Mucosa of stomach (tissue), 1 donor: ENCODE results near the gene G3BP2.
"Not testable (repeated sequence)": the region's sequence is repeated elsewhere in the genome, so short reads cannot be mapped to it uniquely, and the experiment has no call there.

Source experiments
- H3K27me3 ChIP-seq: one replicate; pipeline ENCODE4 v1.7.0; 2013; ENCODE audit warnings: mild to moderate bottlenecking, low read length; ENCODE audit not compliant: control insufficient read depth, insufficient read depth
- H3K36me3 ChIP-seq: one replicate; pipeline ENCODE4 v1.7.0; 2013; ENCODE audit warnings: low read length; ENCODE audit not compliant: control insufficient read depth, insufficient read depth
- H3K4me1 ChIP-seq: one replicate; pipeline ENCODE4 v1.7.0; 2013; ENCODE audit warnings: mild to moderate bottlenecking, low read length; ENCODE audit not compliant: control insufficient read depth, insufficient read depth
- H3K4me3 ChIP-seq: one replicate; pipeline ENCODE4 v1.7.0; 2013; ENCODE audit warnings: low read length
- H3K9ac ChIP-seq: one replicate; pipeline ENCODE4 v1.7.0; 2013; ENCODE audit warnings: mild to moderate bottlenecking, low read length, moderate library complexity
- H3K9me3 ChIP-seq: one replicate; pipeline ENCODE4 v1.7.0; 2013; ENCODE audit warnings: mild to moderate bottlenecking, low read length, moderate library complexity; ENCODE audit not compliant: control insufficient read depth
- donor health status: Pancreatic carcinoma.

Gene G3BP2

DNA sequence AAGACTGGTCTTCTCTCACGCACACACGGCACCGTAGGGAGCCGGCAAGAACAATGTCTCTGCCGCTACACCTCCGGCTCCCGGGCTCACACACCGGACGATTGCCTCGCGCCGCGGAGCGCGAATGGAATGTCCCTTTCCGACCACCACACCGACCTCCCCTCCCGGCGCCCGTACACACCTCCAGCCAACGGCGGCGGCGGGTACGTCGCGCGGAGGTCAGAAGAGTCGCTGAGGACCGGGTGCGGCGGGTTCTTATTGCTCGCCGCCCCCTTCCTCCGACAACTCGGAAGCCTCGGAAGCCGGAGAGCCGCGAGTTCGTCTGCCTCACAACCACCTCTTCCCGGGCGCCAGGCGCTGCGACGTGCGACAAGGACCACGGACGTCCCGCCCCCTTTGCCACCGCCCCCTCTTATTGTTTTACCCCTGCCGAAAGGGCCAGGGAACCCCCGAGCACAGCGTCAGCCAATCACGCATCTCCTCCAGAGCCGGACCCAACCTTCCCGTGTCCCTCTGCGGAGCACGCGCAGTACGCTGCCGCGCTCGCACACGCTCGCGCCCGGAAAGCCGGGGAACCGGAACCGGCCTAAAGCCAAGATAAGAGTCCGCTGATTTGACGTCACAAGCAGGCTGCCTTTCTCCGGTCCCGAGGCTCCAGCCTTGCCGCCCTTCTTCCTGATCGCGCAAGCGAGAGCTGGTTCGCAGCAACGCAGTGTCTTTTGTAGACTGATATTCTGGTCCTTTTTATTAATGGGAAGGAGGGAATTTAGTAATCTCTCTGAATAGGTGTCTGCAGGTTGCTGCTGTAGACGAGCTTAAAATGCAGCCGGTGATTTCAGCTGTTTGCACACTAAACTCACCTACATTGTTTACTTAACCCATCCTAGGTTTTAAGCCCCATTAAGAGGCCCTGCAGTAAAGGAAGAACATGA, at the start of gene G3BP2:
G3BP2 (minus strand) TSS at position 385 of the 932 bp plus-strand sequence. CDS start 11,386 bp downstream, outside the sequence.
- Histone ChIP-seq H3K9ac (peak within 1 kb of the TSS; percentile 96), H3K27me3 (no peaks in the 10 kb centered on the region), H3K9me3 (no peaks in the 10 kb centered on the region), H3K4me1 (peaks cover 16% of the 10 kb centered on the region), H3K4me3 (peak within 1 kb of the TSS; percentile 91), H3K36me3 (no peaks in the 10 kb centered on the region)

DNA sequence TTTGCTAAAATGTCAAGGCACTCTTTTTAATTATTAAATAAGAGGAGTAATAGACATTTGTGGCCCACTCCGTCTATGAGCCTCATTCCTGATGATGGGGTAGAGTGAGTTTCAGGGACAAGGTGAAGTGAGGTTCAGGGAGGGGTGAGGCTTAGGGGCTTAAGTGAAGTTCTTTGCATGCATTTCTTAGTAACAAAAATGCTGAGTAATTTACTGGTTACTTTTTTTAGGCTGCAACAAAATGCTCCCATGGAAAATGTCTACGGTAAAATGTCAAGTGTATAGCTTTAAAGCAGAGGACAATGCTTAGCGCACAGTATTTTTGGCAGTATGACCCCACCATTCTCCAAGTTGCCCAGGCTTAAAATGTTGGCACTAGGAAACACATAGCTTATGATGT, 49.2 kb upstream of the G3BP2 start:
- Histone ChIP-seq H3K36me3 (no peaks in the 10 kb centered on the region), H3K27me3 (no peaks in the 10 kb centered on the region), H3K9me3 (no peaks in the 10 kb centered on the region), H3K4me1 (peaks cover 13% of the 10 kb centered on the region), H3K4me3 (no peak overlapping the region), H3K9ac (no peak overlapping the region)

GRCh38 chr4:75718529-75718928, 45.3 kb upstream of the G3BP2 start:
- H3K36me3 ChIP-seq: no peaks in the 10 kb centered on the region
- no peaks in the 10 kb centered on the region for H3K27me3 ChIP-seq
- peaks cover 12% of the 10 kb centered on the region for H3K4me1 ChIP-seq
- H3K9me3 ChIP-seq: no peaks in the 10 kb centered on the region
- no peak overlapping the region for H3K9ac ChIP-seq
- H3K4me3 ChIP-seq: no peak overlapping the region

GRCh38 chr4:75717408-75717807, 44.2 kb upstream of the G3BP2 start:
- Histone ChIP-seq H3K9ac (no peak overlapping the region), H3K36me3 (no peaks in the 10 kb centered on the region), H3K4me3 (no peak overlapping the region), H3K27me3 (no peaks in the 10 kb centered on the region), H3K9me3 (no peaks in the 10 kb centered on the region), H3K4me1 (peaks cover 5% of the 10 kb centered on the region)

DNA sequence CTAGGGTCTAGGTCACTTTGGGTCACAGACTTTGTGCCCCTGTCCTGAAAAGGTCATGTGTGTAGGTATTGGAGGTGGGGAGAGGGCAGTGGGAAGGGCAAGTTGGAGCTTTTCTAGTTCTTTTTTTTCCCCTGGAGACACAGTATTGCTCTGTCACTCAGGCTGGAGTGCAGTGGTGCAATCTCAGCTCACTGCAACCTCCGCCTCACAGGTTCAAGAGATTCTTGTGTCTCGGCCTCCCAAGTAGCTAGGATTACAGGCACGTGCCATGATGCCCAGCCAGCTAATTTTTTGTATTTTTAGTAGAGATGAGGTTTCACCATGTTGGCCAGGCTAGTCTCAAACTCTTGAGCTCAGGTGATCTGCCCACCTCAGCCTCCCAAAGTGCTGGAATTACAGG, 42.8 kb upstream of the G3BP2 start:
- H3K4me3 ChIP-seq, H3K4me1 ChIP-seq, H3K9me3 ChIP-seq, H3K36me3 ChIP-seq, H3K9ac ChIP-seq, H3K27me3 ChIP-seq: not testable (repeated sequence)

DNA sequence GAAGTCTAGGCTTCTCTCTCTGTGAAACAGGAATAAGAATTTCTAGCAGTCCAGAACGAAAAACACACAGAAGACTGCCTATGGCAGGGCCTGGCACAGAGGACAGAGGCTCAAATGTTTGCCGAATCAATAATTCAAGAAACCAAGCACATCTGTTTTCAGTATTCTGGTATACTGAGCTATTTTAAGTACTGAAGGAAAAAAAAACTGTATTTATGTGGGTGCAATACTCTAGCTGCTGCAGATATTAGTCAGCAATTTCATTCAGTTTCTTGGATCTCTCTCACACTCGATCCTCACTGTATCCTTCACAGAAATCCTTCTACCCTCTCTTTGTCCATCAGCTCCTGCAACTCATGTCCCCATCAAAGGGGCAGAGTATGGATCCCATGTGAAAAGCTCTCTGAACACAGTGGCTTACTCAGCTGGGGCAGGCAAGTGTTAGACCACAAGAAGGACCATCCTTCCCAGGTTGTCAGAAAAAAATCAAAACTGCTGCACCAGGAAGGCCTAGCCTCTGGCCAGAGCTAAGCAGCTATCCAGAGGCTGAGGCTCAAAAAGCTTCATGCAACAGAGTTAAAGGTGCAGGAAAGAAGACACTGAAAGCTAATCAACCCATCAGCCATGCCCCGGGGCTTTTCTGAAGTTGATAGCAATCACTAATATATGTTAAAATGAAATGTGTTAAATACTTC, 42.0 kb upstream of the G3BP2 start:
- Histone ChIP-seq H3K4me3 (no peak overlapping the region), H3K9me3 (no peaks in the 10 kb centered on the region), H3K9ac (no peak overlapping the region), H3K27me3 (no peaks in the 10 kb centered on the region), H3K36me3 (no peaks in the 10 kb centered on the region), H3K4me1 (peaks cover 5% of the 10 kb centered on the region)

DNA sequence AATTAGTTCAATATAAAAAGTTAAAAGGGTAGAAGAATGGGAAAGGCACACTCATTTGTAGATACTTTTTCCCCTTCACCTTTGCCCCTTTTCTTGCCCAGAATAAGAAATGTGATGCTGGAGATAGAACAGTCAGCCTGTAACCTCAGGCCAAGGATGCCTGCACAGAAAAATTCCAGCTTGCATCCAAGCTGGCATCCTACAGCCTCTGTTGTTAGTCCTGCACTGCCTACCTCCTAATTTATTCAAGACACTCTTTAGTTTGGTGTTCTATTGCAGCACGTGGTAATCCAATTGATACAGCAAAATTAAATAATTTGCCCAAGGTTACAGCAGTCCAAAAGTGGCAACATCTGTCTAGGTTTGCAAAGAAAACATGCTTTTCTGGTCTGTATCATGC, 41.5 kb upstream of the G3BP2 start:
- Histone ChIP-seq H3K9me3 (no peaks in the 10 kb centered on the region), H3K36me3 (no peaks in the 10 kb centered on the region), H3K4me3 (no peak overlapping the region), H3K4me1 (peaks cover 5% of the 10 kb centered on the region), H3K27me3 (no peaks in the 10 kb centered on the region), H3K9ac (no peak overlapping the region)

- Histone ChIP-seq H3K27me3 (no peaks in the 10 kb centered on the region), H3K9me3 (no peaks in the 10 kb centered on the region), H3K9ac (no peak overlapping the region), H3K36me3 (no peaks in the 10 kb centered on the region), H3K4me3 (no peak overlapping the region), H3K4me1 (peaks cover 5% of the 10 kb centered on the region)
Observed at GRCh38 chr4:75714011-75714410, 40.8 kb upstream of the G3BP2 start.

GRCh38 chr4:75710246-75710645, 37.0 kb upstream of the G3BP2 start:
- Histone ChIP-seq H3K9me3 (no peaks in the 10 kb centered on the region), H3K9ac (no peak overlapping the region), H3K4me3 (no peak overlapping the region), H3K27me3 (no peaks in the 10 kb centered on the region), H3K4me1 (peaks cover 5% of the 10 kb centered on the region), H3K36me3 (no peaks in the 10 kb centered on the region)

GRCh38 chr4:75708218-75708691, 35.0 kb upstream of the G3BP2 start:
- H3K27me3 ChIP-seq: no peaks in the 10 kb centered on the region
- H3K9ac ChIP-seq: no peak overlapping the region
- H3K4me3 ChIP-seq: no peak overlapping the region
- H3K36me3 ChIP-seq: no peaks in the 10 kb centered on the region
- no peaks in the 10 kb centered on the region for H3K9me3 ChIP-seq
- no peaks in the 10 kb centered on the region for H3K4me1 ChIP-seq

DNA sequence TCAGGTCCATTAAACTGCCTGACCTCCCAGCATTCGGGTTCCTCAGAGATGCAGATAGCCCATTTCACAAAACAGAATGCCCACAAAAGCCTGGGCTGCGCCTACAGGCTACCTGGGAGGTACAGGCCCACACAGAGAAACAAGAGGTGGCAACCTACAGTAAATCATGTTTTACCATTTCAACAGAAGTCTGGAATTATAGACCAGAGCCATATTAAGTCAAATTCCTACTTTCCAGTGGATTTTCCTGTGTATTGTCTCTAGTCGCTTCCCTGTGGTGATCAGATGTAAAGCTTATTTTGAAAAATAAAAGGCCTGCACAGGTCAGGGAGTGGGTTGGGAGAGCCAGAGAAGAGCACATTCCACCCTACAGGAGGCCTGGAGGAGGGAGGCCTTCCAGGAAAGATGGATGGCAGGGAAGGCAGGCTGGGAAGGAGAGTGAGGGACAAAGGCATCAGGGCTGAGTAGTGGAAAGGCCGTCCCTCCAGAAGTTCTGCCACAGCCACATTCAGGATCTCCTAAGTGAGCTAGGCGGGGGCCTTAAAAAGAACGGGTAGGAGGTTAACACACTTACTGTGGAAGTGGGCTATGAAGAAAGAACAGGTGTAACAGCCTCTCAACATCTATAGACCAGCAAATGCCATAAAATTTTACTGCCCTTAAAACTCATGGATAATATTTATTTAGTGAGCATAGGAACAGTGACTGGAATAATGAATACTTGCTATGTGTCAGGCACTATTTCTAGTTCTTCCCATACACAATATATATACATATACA, 32.2 kb upstream of the G3BP2 start:
- no peaks in the 10 kb centered on the region for H3K4me1 ChIP-seq
- H3K9me3 ChIP-seq: no peaks in the 10 kb centered on the region
- no peaks in the 10 kb centered on the region for H3K27me3 ChIP-seq
- no peak overlapping the region for H3K4me3 ChIP-seq
- no peaks in the 10 kb centered on the region for H3K36me3 ChIP-seq
- no peak overlapping the region for H3K9ac ChIP-seq
